Measurements from ENCODE around the gene ASIC4. TPM values are rescaled to one million over a fixed set of nuclear protein-coding genes. Genes with fewer than 3 reads are reported as not detected.

Gene ASIC4
- total RNA-seq, 1 experiment from 2014 or later = 0.11 TPM

DNA sequence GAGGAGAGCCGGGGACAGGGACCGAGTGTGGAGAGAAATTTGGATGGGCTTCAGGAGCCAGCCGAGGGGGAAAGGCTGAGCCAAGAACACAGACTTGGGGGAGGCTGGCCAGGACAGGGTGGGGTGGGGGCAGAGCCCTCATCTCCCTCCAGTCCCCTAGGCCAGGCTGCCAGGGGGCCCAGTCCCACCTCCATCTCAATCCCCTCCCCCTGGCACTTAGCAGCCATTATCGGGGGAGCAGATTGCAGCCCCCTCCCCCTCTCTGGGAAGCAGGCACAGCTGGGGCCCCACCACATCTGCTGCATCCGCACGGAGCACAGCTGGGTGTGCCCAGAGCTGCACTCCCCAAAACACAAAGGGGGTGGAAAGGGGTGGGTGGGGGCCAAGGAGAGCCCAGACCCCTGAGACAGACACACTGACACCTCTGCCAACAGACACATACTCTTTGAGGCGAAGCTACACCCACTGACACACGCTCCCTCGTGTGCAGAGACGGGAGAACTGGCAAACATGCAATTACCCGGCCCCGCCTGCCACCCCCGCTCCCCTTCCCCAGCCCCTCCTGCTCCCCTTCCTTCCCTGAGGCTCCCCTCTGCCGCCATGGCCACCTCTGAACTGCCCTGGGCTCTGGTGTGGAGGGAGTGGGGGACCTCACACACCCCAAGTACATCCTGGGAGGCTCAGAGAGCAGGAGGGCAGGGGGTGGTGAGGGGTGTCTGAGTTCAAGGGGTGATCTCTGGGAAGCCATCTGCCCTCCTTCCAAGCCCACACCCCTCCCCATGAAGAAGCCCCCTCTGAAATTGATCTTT lies 5.1 kb upstream of the ASIC4 start:
- peak overlapping the region; percentile 71 for H3K4me2 ChIP-seq (ENCODE audit: low read length)
- no peaks in the 10 kb centered on the region for H3K79me2 ChIP-seq (ENCODE audit: low read length)
- CTCF ChIA-PET = interaction anchor here (0.7 to 1.6 kb wide), 6 partner anchors 11 to 50 kb away, joined by 3 to 22 read pairs (median 10); partner anchors contain the start of gene GMPPA
- H4K20me1 ChIP-seq (ENCODE audit: low read length) = no peaks in the 10 kb centered on the region
- peaks cover 40% of the 10 kb centered on the region for H3K27me3 ChIP-seq (ENCODE audit: low read length)
- ATAC-seq = peak; percentile 25
- no peaks in the 10 kb centered on the region; the same call in 1 of the 2 replicates for H3K4me1 ChIP-seq (ENCODE audit: insufficient read depth, low read length)
- H3K27ac ChIP-seq (ENCODE audit: low read length) = no peak overlapping the region
- TF ChIP-seq EZH2 (IDR thresholded peaks at IDR 0.05; ENCODE audit: low read length, unreplicated experiment) = no peak
- TF ChIP-seq, protein P1, sequence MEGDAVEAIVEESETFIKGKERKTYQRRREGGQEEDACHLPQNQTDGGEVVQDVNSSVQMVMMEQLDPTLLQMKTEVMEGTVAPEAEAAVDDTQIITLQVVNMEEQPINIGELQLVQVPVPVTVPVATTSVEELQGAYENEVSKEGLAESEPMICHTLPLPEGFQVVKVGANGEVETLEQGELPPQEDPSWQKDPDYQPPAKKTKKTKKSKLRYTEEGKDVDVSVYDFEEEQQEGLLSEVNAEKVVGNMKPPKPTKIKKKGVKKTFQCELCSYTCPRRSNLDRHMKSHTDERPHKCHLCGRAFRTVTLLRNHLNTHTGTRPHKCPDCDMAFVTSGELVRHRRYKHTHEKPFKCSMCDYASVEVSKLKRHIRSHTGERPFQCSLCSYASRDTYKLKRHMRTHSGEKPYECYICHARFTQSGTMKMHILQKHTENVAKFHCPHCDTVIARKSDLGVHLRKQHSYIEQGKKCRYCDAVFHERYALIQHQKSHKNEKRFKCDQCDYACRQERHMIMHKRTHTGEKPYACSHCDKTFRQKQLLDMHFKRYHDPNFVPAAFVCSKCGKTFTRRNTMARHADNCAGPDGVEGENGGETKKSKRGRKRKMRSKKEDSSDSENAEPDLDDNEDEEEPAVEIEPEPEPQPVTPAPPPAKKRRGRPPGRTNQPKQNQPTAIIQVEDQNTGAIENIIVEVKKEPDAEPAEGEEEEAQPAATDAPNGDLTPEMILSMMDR (conservative IDR thresholded peaks at IDR 0.05; ENCODE audit: low read depth, low read length) = no peak
- TF ChIP-seq EZH2phosphoT487 (IDR thresholded peaks at IDR 0.05; ENCODE audit: borderline replicate concordance, low read length) = no peak
- no peaks in the 10 kb centered on the region for H3K36me3 ChIP-seq (ENCODE audit: low read depth, low read length)
- H3F3A ChIP-seq (ENCODE audit: low read length, unreplicated experiment) = no peaks in the 10 kb centered on the region
- BruUV-seq (replicated peaks) = no TSS peak
- no peak for DNase-seq
- H2AFZ ChIP-seq (ENCODE audit: low read length) = no peak overlapping the region
- no peak overlapping the region; the same call in 1 of the 2 replicates for H3K4me3 ChIP-seq (ENCODE audit: low read length)
- no peaks in the 10 kb centered on the region for H3K9me2 ChIP-seq (replicated peaks; ENCODE audit: low read length)
- POLR2A ChIA-PET (ENCODE audit: unreplicated experiment) = no interaction called here
- H3K9ac ChIP-seq (ENCODE audit: low read length) = no peak overlapping the region
- no peaks in the 10 kb centered on the region for H3K9me3 ChIP-seq (ENCODE audit: low read length)
- intact Hi-C loops (cut with micrococcal nuclease) = no loop called here

- Histone ChIP-seq H3F3A (ENCODE audit: low read length, unreplicated experiment) (no peaks in the 10 kb centered on the region), H3K9ac (ENCODE audit: low read length) (no peak overlapping the region), H4K20me1 (ENCODE audit: low read length) (no peaks in the 10 kb centered on the region), H3K27me3 (ENCODE audit: low read length) (peaks cover 47% of the 10 kb centered on the region), H3K79me2 (ENCODE audit: low read length) (no peaks in the 10 kb centered on the region), H3K36me3 (ENCODE audit: low read depth, low read length) (no peaks in the 10 kb centered on the region), H2AFZ (ENCODE audit: low read length) (no peak overlapping the region), H3K9me3 (ENCODE audit: low read length) (no peaks in the 10 kb centered on the region), H3K4me1 (ENCODE audit: insufficient read depth, low read length) (no peaks in the 10 kb centered on the region; the same call in 1 of the 2 replicates), H3K27ac (ENCODE audit: low read length) (no peak overlapping the region), H3K4me2 (ENCODE audit: low read length) (peak overlapping the region; percentile 71), H3K4me3 (ENCODE audit: low read length) (peak overlapping the region; percentile 44), H3K9me2 (replicated peaks; ENCODE audit: low read length) (no peaks in the 10 kb centered on the region)
- no TSS peak for BruUV-seq (replicated peaks)
- peak; percentile 81 for ATAC-seq
- peak; percentile 61 for DNase-seq
- intact Hi-C loops (cut with micrococcal nuclease) = no loop called here
- ChIA-PET POLR2A (ENCODE audit: unreplicated experiment) (interaction anchor here (0.6 kb wide), 3 partner anchors 12 to 42 kb away, joined by 3 to 41 read pairs (median 3); no protein-coding TSS in a partner anchor), CTCF (interaction anchor here (0.6 to 1.6 kb wide), 10 partner anchors 9 to 51 kb away, joined by 3 to 22 read pairs (median 8); partner anchors contain the start of gene GMPPA)
- no peak for TF ChIP-seq EZH2phosphoT487 (IDR thresholded peaks at IDR 0.05; ENCODE audit: borderline replicate concordance, low read length)
- TF ChIP-seq, protein P1 (conservative IDR thresholded peaks at IDR 0.05; ENCODE audit: low read depth, low read length) = peak; percentile 66
Measured at GRCh38 chr2:219509780-219510511, 4.3 kb upstream of the ASIC4 start.

Data from PC-3 (cell line).